ENCODE results near the gene DMAC2. TPM values are rescaled to one million over a fixed set of nuclear protein-coding genes. Genes with fewer than 3 reads are reported as not detected.
A peak's percentile ranks its signal among the peaks of the same experiment; 100 is the strongest.

The DMAC2 gene
- total RNA-seq, 4 donors from 2014 or later, result 39.1 to 53.1 (median 44.2) TPM

GRCh38 chr19:41430922-41431321 lies 8.8 kb downstream of the DMAC2 start:
- TF ChIP-seq POLR2A (IDR thresholded peaks at IDR 0.05) (no peak), CTCF (IDR thresholded peaks at IDR 0.05) (no peak)
- Histone ChIP-seq H3K36me3 (peaks cover 8 to 22% of the 10 kb centered on the region in 2 donors), H3K4me1 (peaks cover 17 to 31% of the 10 kb centered on the region in 2 donors), H3K27ac (no peak overlapping the region), H3K27me3 (no peaks in the 10 kb centered on the region), H3K4me3 (replicated peaks in 1 of 3) (no peak overlapping the region), H3K9me3 (no peaks in the 10 kb centered on the region)
- intact Hi-C loops (cut with DNase I), result loop anchor here (10.0 kb wide), 1 partner anchor 226 kb away; no protein-coding TSS in a partner anchor
- 63 to 88% methylated on average over 5 of the region's 6 CpGs for WGBS, 2 donors
- no peak for DNase-seq

GRCh38 chr19:41428481-41428859 lies 11.2 kb downstream of the DMAC2 start:
- no peak for TF ChIP-seq POLR2A (IDR thresholded peaks at IDR 0.05)
- no peak for TF ChIP-seq CTCF (IDR thresholded peaks at IDR 0.05)
- peak overlapping the region; percentile 56 to 86 (median 58) for H3K27ac ChIP-seq
- H3K4me1 ChIP-seq, result peaks cover 17 to 31% of the 10 kb centered on the region in 2 donors
- H3K27me3 ChIP-seq, result no peaks in the 10 kb centered on the region
- no peaks in the 10 kb centered on the region for H3K9me3 ChIP-seq
- peaks cover 16 to 30% of the 10 kb centered on the region in 2 donors for H3K36me3 ChIP-seq
- H3K4me3 ChIP-seq (replicated peaks in 1 of 3), result no peak overlapping the region
- WGBS, 2 donors, result 71 to 72% methylated on average over 1 of the region's 1 CpG
- no peak for DNase-seq
- intact Hi-C loops (cut with DNase I), result no loop called here

GRCh38 chr19:41427647-41428480 lies 11.8 kb downstream of the DMAC2 start:
- intact Hi-C loops (cut with DNase I), result no loop called here
- Histone ChIP-seq H3K27me3 (no peaks in the 10 kb centered on the region), H3K4me1 (peaks cover 17 to 31% of the 10 kb centered on the region in 2 donors), H3K36me3 (peaks cover 21 to 28% of the 10 kb centered on the region in 2 donors), H3K27ac (peak overlapping the region; percentile 56 to 86 (median 58)), H3K4me3 (replicated peaks in 1 of 3) (peak overlapping the region in 1 of 3 donors; percentile 30), H3K9me3 (no peaks in the 10 kb centered on the region)
- 5 to 7% methylated on average over 20 of the region's 23 CpGs for WGBS, 2 donors
- DNase-seq, result peak; percentile 56 to 57
- TF ChIP-seq POLR2A (IDR thresholded peaks at IDR 0.05), result no peak
- no peak for TF ChIP-seq CTCF (IDR thresholded peaks at IDR 0.05)

DNA sequence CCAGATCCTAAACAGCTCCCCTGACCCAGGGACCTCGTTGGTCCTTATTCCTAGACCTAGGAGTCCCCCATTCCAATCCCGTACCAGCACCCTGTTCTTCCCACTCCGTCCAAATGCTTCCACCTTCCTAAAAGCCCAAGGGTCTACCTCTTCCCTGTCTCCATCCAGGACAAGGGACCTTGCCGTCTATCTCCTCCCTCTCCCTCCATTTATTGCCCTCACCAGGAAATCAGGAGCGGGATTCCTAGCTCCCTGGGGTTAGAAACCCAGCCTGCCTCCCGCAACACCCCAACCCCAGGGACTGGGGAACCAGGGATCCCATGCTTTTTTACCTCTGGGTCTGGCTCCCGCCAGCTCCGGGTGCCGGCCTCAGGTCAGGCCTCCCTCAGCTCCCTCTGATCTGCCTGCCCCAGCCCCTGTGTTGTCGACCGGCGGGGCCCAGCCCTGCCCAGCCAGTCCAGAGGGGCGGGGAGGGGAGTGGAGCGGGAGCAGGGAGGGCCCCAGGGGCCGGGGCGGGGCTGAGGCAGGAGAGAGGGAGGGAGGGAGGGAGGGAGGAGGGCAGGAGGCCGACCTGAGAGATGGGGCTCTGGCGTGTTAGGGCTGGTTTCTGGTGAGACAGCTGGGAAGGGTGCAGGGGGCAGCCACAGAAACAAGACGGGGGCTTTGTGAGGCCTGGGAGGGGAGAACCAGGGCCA lies 12.6 kb downstream of the DMAC2 start, which contains the start of gene B3GNT8:
B3GNT8 (minus strand) TSS at position 423 of the 695 bp plus-strand sequence. CDS start 596 bp downstream, outside the sequence.
- 21% methylated on average over 15 to 17 of the region's 19 CpGs for WGBS, 2 donors
- TF ChIP-seq POLR2A (IDR thresholded peaks at IDR 0.05), result peak in 1 of 2 donors; percentile 27
- TF ChIP-seq CTCF (IDR thresholded peaks at IDR 0.05), result no peak
- no peaks in the 10 kb centered on the region for H3K9me3 ChIP-seq
- DNase-seq, result peak; percentile 87 to 89
- peaks cover 25 to 32% of the 10 kb centered on the region in 2 donors for H3K36me3 ChIP-seq
- peak within 1 kb of the TSS in 1 of 3 donors; percentile 30 for H3K4me3 ChIP-seq (replicated peaks in 1 of 3)
- H3K27ac ChIP-seq, result peak within 1 kb of the TSS; percentile 56 to 86 (median 58)
- peaks cover 17 to 31% of the 10 kb centered on the region in 2 donors for H3K4me1 ChIP-seq
- intact Hi-C loops (cut with DNase I), result no loop called here
- H3K27me3 ChIP-seq, result no peaks in the 10 kb centered on the region
